Vagina (tissue), 2 donors: ENCODE measurements around the gene KAT5. TPM values are rescaled to one million over a fixed set of nuclear protein-coding genes. Genes with fewer than 3 reads are reported as not detected.
"Not testable (repeated sequence)": the region's sequence is repeated elsewhere in the genome, so short reads cannot be mapped to it uniquely, and the experiment has no call there.

Source experiments
- DNase-seq, 2 donors: peaks; one replicate each; pipeline ENCODE4 v3.0.0-alpha.2; 2017; ENCODE audit errors: extremely low spot score in 2 of 2
- H3K27ac ChIP-seq: fragments of 200-600 bp; sonication (generic); one replicate; pipeline ENCODE4 v1.5.1; 2019
- H3K27me3 ChIP-seq: fragments of 200-600 bp; sonication (generic); one replicate; pipeline ENCODE4 v1.5.1; 2019
- H3K36me3 ChIP-seq, 2 donors: fragments of 200-600 bp; sonication (generic); one replicate each; pipeline ENCODE4 v1.5.1; 2017 to 2019
- H3K4me1 ChIP-seq: fragments of 200-600 bp; sonication (generic); one replicate; pipeline ENCODE4 v1.5.1; 2019
- H3K4me3 ChIP-seq, 2 donors: fragments of 200-600 bp; sonication (generic); 1 replicate in 1 of 2; 2 replicates in 1 of 2; pipeline ENCODE4 v1.5.1; 2016 to 2019
- H3K9me3 ChIP-seq: fragments of 200-600 bp; sonication (generic); one replicate; pipeline ENCODE4 v1.5.1; 2019
- POLR2A ChIP-seq, 2 donors: fragments of 450-650 bp; IDR thresholded peaks; one replicate each; pipeline ENCODE4 v1.6.1; 2017; ENCODE audit warnings: antibody characterized with exemption in 2 of 2, mild to moderate bottlenecking in 2 of 2, moderate library complexity in 2 of 2
- POLR2AphosphoS5 ChIP-seq, 2 donors: sonication (generic); formaldehyde crosslinking; IDR thresholded peaks; one replicate each; pipeline ENCODE4 v1.9.0; 2017; ENCODE audit warnings: antibody characterized with exemption in 2 of 2, mild to moderate bottlenecking in 2 of 2, low read depth in 1 of 2; ENCODE audit not compliant: insufficient read depth in 1 of 2
- intact Hi-C: fragments of 100-400 bp; cut with DNase I; formaldehyde crosslinking; loops from one replicate; pipeline ENCODE4 v1.15.1; 2023
- total RNA-seq: library from RNA; depleted of rRNA; stranded (reverse); fragments of >200 nt; gene quantifications from one replicate; pipeline ENCODE4 v1.2.3, GENCODE V29; 2016
- TF ChIP-seq, protein P1 (sequence below), 3 experiments: fragments of 450-650 bp in 2 of 3; fragments of 200-600 bp in 1 of 3; sonication (generic) in 1 of 3; IDR thresholded peaks; one replicate each; pipeline ENCODE4 v1.5.1; 2017 to 2019; ENCODE audit warnings: antibody characterized with exemption in 3 of 3, mild to moderate bottlenecking in 2 of 3, moderate library complexity in 2 of 3

KAT5 gene
- total RNA-seq, 1 donor from 2014 or later = 58.9 TPM

DNA sequence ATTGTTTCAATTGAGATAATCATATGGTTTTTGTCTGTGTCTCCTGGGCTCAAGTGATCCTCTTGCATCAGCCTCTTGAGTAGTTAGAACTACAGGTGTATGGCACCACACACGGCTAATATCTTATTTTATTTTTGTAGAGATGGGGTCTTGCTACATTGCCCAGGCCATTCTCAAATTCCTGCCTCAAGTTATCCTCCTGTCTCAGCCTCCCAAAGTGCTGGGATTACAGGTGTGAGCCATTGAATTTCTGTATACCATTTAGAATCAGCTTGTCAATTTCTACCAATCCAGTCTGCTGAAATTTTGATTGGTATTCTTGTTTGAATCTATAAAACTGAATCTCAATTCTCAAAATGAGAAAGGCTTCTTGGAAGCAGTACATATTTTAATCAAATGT lies 10.4 kb upstream of the KAT5 start:
- DNase-seq = no peak

DNA sequence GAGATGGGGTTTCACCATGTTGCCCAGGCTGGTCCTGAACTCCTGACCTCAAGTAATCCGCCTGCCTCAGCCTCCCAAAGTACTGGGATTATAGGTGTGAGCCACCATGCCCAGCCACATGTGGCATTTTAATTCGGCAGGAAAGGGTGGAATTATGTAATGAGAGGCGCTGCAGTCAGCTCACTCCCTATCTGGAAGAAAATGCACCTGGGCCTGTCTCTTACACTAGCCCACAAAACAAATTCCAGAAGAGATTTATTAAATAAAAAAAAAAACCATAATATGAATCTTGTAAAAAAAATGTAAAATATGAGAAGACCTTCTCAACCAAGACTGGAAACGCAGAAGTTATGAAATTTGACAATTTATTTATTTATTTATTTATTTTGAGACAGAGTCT lies 8.2 kb upstream of the KAT5 start:
- intact Hi-C loops = loop anchor here (10.0 kb wide), 1 partner anchor 281 kb away; no protein-coding TSS in a partner anchor
- Histone ChIP-seq H3K4me1 (peaks cover 4% of the 10 kb centered on the region), H3K9me3 (no peaks in the 10 kb centered on the region)

More for the DNA sequence above, 10.4 kb upstream of the KAT5 start:
- intact Hi-C loops = loop anchor here (10.0 kb wide), 1 partner anchor 283 kb away; no protein-coding TSS in a partner anchor
- Histone ChIP-seq H3K36me3 (no peaks in the 10 kb centered on the region), H3K27ac (no peak overlapping the region), H3K9me3 (no peaks in the 10 kb centered on the region), H3K27me3 (no peaks in the 10 kb centered on the region), H3K4me3 (no peak overlapping the region), H3K4me1 (peaks cover 4% of the 10 kb centered on the region)
- TF ChIP-seq POLR2A (IDR thresholded peaks at IDR 0.05) (no peak), POLR2AphosphoS5 (IDR thresholded peaks at IDR 0.05; ENCODE audit: insufficient read depth in 1 of 2, low read depth in 1 of 2) (no peak)
- TF ChIP-seq, protein P1, sequence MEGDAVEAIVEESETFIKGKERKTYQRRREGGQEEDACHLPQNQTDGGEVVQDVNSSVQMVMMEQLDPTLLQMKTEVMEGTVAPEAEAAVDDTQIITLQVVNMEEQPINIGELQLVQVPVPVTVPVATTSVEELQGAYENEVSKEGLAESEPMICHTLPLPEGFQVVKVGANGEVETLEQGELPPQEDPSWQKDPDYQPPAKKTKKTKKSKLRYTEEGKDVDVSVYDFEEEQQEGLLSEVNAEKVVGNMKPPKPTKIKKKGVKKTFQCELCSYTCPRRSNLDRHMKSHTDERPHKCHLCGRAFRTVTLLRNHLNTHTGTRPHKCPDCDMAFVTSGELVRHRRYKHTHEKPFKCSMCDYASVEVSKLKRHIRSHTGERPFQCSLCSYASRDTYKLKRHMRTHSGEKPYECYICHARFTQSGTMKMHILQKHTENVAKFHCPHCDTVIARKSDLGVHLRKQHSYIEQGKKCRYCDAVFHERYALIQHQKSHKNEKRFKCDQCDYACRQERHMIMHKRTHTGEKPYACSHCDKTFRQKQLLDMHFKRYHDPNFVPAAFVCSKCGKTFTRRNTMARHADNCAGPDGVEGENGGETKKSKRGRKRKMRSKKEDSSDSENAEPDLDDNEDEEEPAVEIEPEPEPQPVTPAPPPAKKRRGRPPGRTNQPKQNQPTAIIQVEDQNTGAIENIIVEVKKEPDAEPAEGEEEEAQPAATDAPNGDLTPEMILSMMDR (IDR thresholded peaks at IDR 0.05) = no peak

DNA sequence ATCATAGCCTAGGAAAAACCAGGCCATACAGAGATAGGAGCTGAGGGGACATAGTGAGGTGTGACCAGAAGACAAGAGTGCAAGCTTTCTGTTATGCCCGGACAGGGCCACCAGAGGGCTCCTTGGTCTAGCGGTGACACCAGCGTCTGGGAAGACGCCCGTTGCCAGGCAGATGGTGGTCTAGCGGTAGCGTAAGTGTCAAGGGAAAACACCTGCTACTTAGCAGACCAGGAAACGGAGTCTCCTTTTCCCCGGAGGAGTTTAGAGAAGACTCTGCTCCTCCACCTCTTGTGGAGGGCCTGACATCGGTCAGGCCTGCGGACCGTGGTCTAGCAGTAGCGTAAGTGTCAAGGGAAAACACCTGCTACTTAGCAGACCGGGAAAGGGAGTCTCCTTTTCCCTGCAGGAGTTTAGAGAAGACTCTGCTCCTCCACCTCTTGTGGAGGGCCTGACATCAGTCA lies 5.7 kb upstream of the KAT5 start:
- not testable (repeated sequence) for DNase-seq, H3K27me3 ChIP-seq, H3K4me3 ChIP-seq, H3K27ac ChIP-seq, H3K9me3 ChIP-seq, H3K36me3 ChIP-seq
- peak in 1 of 2 donors; percentile 26 for TF ChIP-seq POLR2AphosphoS5 (IDR thresholded peaks at IDR 0.05; ENCODE audit: insufficient read depth in 1 of 2, low read depth in 1 of 2)
- TF ChIP-seq, protein P1 (IDR thresholded peaks at IDR 0.05) = peak; percentile 51 to 73 (median 66)
- intact Hi-C loops = loop anchor here (10.0 kb wide), 1 partner anchor 278 kb away; no protein-coding TSS in a partner anchor
- peaks cover 11% of the 10 kb centered on the region for H3K4me1 ChIP-seq

More for the DNA sequence above, 8.2 kb upstream of the KAT5 start:
- no peak for DNase-seq
- TF ChIP-seq POLR2AphosphoS5 (IDR thresholded peaks at IDR 0.05; ENCODE audit: insufficient read depth in 1 of 2, low read depth in 1 of 2) (no peak), POLR2A (IDR thresholded peaks at IDR 0.05) (no peak)
- TF ChIP-seq, protein P1 (IDR thresholded peaks at IDR 0.05) = no peak
- H3K27me3 ChIP-seq = no peaks in the 10 kb centered on the region
- no peak overlapping the region for H3K27ac ChIP-seq
- H3K36me3 ChIP-seq = no peaks in the 10 kb centered on the region
- no peak overlapping the region for H3K4me3 ChIP-seq

DNA sequence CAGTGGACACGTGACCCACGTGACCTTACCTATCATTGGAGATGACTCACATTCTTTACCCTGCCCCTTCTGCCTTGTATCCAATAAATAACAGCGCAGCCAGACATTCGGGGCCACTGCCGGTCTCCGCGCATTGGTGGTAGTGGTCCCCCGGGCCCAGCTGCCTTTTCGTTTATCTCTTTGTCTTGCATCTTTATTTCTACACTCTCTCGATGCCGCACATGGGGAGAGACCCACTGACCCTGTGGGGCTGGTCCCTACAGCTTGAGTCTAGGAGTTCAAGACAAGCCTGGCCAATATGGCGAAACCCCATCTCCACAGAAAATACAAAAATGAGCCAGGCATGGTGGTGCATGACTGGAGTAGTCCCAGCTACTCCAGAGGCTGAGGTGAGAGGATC lies 5.0 kb upstream of the KAT5 start:
- intact Hi-C loops = loop anchor here (10.0 kb wide), 1 partner anchor 278 kb away; no protein-coding TSS in a partner anchor

DNA sequence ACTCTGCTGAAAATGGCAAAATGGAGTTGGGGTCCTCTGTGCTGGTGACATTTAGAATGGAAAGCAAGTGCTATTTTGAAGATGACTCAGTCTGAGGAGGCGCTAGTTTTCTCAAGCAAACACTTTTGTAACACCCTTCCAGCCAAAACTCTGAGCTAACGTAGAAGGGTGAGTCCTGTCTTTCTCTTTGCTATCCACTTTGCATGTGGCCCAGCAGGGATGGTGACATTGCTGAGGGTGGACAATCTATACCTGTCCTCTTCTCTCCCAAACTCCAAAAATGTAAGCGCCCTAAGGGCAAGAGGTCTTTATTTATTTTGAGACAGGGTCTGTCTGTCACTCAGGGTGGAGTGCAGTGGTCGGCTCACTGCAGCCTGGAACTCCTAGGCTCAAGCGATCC lies 3.6 kb upstream of the KAT5 start:
- no peaks in the 10 kb centered on the region for H3K27me3 ChIP-seq
- H3K4me3 ChIP-seq = no peak overlapping the region
- TF ChIP-seq POLR2A (IDR thresholded peaks at IDR 0.05) = no peak
- TF ChIP-seq POLR2AphosphoS5 (IDR thresholded peaks at IDR 0.05; ENCODE audit: insufficient read depth in 1 of 2, low read depth in 1 of 2) = no peak
- TF ChIP-seq, protein P1 (IDR thresholded peaks at IDR 0.05) = no peak
- intact Hi-C loops = loop anchor here (10.0 kb wide), 1 partner anchor 276 kb away; no protein-coding TSS in a partner anchor
- DNase-seq = no peak
- H3K9me3 ChIP-seq = no peaks in the 10 kb centered on the region
- no peak overlapping the region for H3K27ac ChIP-seq
- H3K4me1 ChIP-seq = peaks cover 23% of the 10 kb centered on the region
- peaks cover 0 to 3% of the 10 kb centered on the region in 2 donors for H3K36me3 ChIP-seq

More for the DNA sequence above, 5.0 kb upstream of the KAT5 start:
- not testable (repeated sequence) for H3K27me3 ChIP-seq, DNase-seq, H3K4me3 ChIP-seq, H3K36me3 ChIP-seq, H3K9me3 ChIP-seq, H3K27ac ChIP-seq
- peaks cover 12% of the 10 kb centered on the region for H3K4me1 ChIP-seq
